Natural killer cell (primary cell): ENCODE results near the gene COPS6. TPM values are rescaled to one million over a fixed set of nuclear protein-coding genes. Genes with fewer than 3 reads are reported as not detected.

Experiments
- ATAC-seq, 3 donors: fragments of 150-1000 bp in 2 of 3; fragments of 200-7000 bp in 1 of 3; cut with Tn5 transposase; 1 replicate in 1 of 3; 2 replicates in 2 of 3; pipeline ENCODE4 v1.10.0; 2021; ENCODE audit warnings: mild to moderate bottlenecking in 2 of 3, moderate library complexity in 2 of 3
- DNase-seq, 2 donors: peaks; one replicate each; pipeline versions ENCODE4 v3.0.0 to v3.0.0-alpha.2; 2013 to 2021; ENCODE audit warnings: mixed read lengths in 1 of 2
- H3K27ac ChIP-seq: one replicate; pipeline ENCODE4 v1.5.1; 2013; ENCODE audit warnings: mild to moderate bottlenecking, low read length
- H3K27me3 ChIP-seq: one replicate; pipeline ENCODE4 v1.6.1; 2013; ENCODE audit warnings: low read length; ENCODE audit not compliant: control insufficient read depth, insufficient read depth
- H3K36me3 ChIP-seq: one replicate; pipeline ENCODE4 v1.6.1; 2013; ENCODE audit warnings: low read length; ENCODE audit not compliant: control insufficient read depth, insufficient read depth
- H3K4me1 ChIP-seq: one replicate; pipeline ENCODE4 v1.6.1; 2013; ENCODE audit warnings: low read length; ENCODE audit not compliant: control insufficient read depth, insufficient read depth
- H3K4me3 ChIP-seq: one replicate; pipeline ENCODE4 v1.5.1; 2013; ENCODE audit warnings: low read length
- H3K9me3 ChIP-seq: one replicate; pipeline ENCODE4 v1.6.1; 2013; ENCODE audit warnings: low read length; ENCODE audit not compliant: control insufficient read depth, insufficient read depth
- H3K27ac Mint-ChIP-seq, 2 donors: one replicate each; pipeline ENCODE4 v1.8.0; 2022; ENCODE audit warnings: mild to moderate bottlenecking in 2 of 2, mixed read lengths in 2 of 2, moderate library complexity in 1 of 2
- H3K27me3 Mint-ChIP-seq, 2 donors: one replicate each; pipeline ENCODE4 v1.8.0; 2022; ENCODE audit warnings: low read depth in 2 of 2, mixed read lengths in 2 of 2
- H3K36me3 Mint-ChIP-seq: one replicate; pipeline ENCODE4 v1.8.0; 2022; ENCODE audit warnings: mixed read lengths
- H3K4me1 Mint-ChIP-seq, 2 donors: one replicate each; pipeline ENCODE4 v1.8.0; 2022; ENCODE audit warnings: mixed read lengths in 2 of 2
- H3K4me3 Mint-ChIP-seq: one replicate; pipeline ENCODE4 v1.8.0; 2022; ENCODE audit warnings: mild to moderate bottlenecking, moderate library complexity, mixed read lengths
- H3K9me3 Mint-ChIP-seq, 2 donors: one replicate each; pipeline ENCODE4 v1.8.0; 2022; ENCODE audit warnings: mixed read lengths in 2 of 2
- WGBS: methylation state at CpG from one replicate; pipeline ENCODE4 v1.1.7; 2013; ENCODE audit warnings: missing lambda C conversion rate; ENCODE audit not compliant: insufficient coverage; 5-methylcytosine and 5-hydroxymethylcytosine counted together
- intact Hi-C: fragments of 100-400 bp; cut with micrococcal nuclease; formaldehyde crosslinking; loops from one replicate; pipeline ENCODE4 v1.14.2; 2022
- total RNA-seq, 4 donors: library from RNA; stranded (reverse); fragments of 120-200 nt in 1 of 4; gene quantifications; one replicate each; pipeline versions ENCODE4 v1.2.3 to v1.2.4, GENCODE V29; 2013 to 2022
- TF ChIP-seq, protein P1 (sequence below): fragments of 200-600 bp; IDR thresholded peaks from one replicate; pipeline ENCODE4 v1.8.0; 2022; ENCODE audit warnings: antibody characterized with exemption

The COPS6 gene
- total RNA-seq, 3 donors from 2014 or later (not counting 1 experiment from before 2014, with no cell fraction given): 79.0 to 94.6 (median 84.4) TPM

DNA sequence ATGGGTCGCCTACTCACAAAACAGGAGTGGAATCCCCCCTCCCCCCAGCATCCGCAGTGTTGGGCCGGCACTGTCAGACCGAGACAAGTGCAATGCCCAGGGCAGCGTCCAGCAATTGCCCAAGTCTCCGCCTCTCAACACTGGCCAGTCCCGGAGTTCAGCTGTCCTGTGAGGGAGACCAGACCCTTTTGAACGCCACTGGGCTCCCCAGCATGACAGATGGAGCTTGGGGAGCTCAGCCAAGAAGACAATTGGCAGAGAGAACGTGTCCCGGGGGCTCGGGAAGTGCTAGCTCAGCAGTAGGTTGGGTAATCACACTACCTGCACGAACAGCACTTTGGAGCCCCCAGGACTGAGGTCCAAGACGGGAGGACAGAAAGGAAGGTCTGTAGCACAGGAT, 4.7 kb downstream of the COPS6 start:
- H3K27ac Mint-ChIP-seq: no peak overlapping the region
- intact Hi-C loops: no loop called here

DNA sequence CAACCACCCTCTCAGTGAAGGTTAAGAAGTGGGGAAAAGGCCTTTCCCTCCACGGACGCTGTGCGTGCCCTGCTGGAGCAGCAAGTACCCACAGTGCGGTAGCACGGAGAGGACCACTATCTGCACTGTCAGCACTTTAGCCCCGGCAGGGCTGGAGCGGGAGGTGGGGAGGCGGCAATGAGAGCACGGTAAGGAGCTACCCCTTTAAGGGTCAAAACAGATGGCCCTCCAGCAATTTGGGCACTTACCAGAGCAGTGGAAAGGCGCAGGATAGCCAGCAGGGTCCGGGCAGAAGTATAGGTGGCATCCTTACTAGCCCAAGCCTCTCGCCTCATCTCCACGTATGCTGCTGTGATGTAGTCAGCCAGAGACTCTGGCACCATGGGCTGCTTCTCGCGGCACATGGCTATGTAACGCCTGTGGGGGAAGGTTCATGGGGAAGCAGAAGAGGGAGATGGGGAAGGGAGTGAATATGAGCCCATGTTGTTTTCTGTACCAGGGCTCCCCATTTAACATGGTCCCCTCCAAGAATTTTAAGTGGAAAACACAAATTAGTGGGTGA, 5.2 kb downstream of the COPS6 start:
- Mint-ChIP-seq H3K4me1 (peaks cover 25 to 40% of the 10 kb centered on the region in 2 donors), H3K36me3 (peaks cover 27% of the 10 kb centered on the region)
- intact Hi-C loops: no loop called here

More for the DNA sequence above, 4.7 kb downstream of the COPS6 start:
- Mint-ChIP-seq H3K4me3 (no peak overlapping the region), H3K36me3 (peaks cover 22% of the 10 kb centered on the region), H3K9me3 (no peaks in the 10 kb centered on the region), H3K27me3 (no peaks in the 10 kb centered on the region), H3K4me1 (peaks cover 20 to 38% of the 10 kb centered on the region in 2 donors)
- DNase-seq (no peak), ATAC-seq (no peak)
- WGBS: 93% methylated on average over 12 of the region's 13 CpGs
- no peaks in the 10 kb centered on the region for H3K9me3 ChIP-seq
- TF ChIP-seq, protein P1, sequence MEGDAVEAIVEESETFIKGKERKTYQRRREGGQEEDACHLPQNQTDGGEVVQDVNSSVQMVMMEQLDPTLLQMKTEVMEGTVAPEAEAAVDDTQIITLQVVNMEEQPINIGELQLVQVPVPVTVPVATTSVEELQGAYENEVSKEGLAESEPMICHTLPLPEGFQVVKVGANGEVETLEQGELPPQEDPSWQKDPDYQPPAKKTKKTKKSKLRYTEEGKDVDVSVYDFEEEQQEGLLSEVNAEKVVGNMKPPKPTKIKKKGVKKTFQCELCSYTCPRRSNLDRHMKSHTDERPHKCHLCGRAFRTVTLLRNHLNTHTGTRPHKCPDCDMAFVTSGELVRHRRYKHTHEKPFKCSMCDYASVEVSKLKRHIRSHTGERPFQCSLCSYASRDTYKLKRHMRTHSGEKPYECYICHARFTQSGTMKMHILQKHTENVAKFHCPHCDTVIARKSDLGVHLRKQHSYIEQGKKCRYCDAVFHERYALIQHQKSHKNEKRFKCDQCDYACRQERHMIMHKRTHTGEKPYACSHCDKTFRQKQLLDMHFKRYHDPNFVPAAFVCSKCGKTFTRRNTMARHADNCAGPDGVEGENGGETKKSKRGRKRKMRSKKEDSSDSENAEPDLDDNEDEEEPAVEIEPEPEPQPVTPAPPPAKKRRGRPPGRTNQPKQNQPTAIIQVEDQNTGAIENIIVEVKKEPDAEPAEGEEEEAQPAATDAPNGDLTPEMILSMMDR: no peak
- H3K4me1 ChIP-seq: peaks cover 8% of the 10 kb centered on the region
- no peak overlapping the region for H3K27ac ChIP-seq
- H3K27me3 ChIP-seq: no peaks in the 10 kb centered on the region
- H3K4me3 ChIP-seq: no peak overlapping the region
- peaks cover 73% of the 10 kb centered on the region for H3K36me3 ChIP-seq

DNA sequence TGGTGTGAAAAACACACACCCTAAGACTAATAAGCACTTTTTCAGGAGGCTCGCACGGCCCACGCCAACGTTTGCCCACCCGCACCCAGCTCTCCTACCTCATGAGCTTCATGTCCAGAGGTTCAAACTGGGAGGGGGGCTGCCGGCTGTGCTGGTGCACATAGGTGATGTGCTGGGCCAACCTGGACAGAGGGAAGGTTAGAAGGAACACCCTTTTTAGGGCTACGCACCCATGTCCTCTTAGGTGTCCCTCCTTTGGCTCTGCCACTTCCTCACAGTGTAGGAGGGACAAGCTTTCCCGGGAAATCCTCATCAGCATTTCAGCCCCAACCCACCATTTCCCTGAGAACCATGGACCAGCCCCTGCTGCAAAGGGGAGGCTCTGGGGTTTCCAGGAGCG, 6.5 kb downstream of the COPS6 start:
- no peak overlapping the region for H3K4me3 Mint-ChIP-seq
- Histone ChIP-seq H3K27ac (no peak overlapping the region), H3K36me3 (peaks cover 84% of the 10 kb centered on the region), H3K27me3 (no peaks in the 10 kb centered on the region), H3K9me3 (no peaks in the 10 kb centered on the region), H3K4me1 (peaks cover 14% of the 10 kb centered on the region), H3K4me3 (no peak overlapping the region)
- no peaks in the 10 kb centered on the region for H3K27me3 Mint-ChIP-seq
- DNase-seq: no peak
- peak overlapping the region; percentile 31 to 36 for H3K27ac Mint-ChIP-seq
- H3K4me1 Mint-ChIP-seq: peaks cover 29 to 40% of the 10 kb centered on the region in 2 donors
- no peaks in the 10 kb centered on the region for H3K9me3 Mint-ChIP-seq
- TF ChIP-seq, protein P1: no peak
- no peak for ATAC-seq
- H3K36me3 Mint-ChIP-seq: peaks cover 27% of the 10 kb centered on the region
- intact Hi-C loops: no loop called here
- WGBS: 90% methylated on average over 9 of the region's 9 CpGs

More for the DNA sequence above, 5.2 kb downstream of the COPS6 start:
- Histone ChIP-seq H3K9me3 (no peaks in the 10 kb centered on the region), H3K4me3 (no peak overlapping the region), H3K27ac (no peak overlapping the region), H3K4me1 (peaks cover 8% of the 10 kb centered on the region), H3K36me3 (peaks cover 78% of the 10 kb centered on the region), H3K27me3 (no peaks in the 10 kb centered on the region)
- DNase-seq: no peak
- ATAC-seq: no peak
- Mint-ChIP-seq H3K9me3 (no peaks in the 10 kb centered on the region), H3K27ac (no peak overlapping the region), H3K4me3 (no peak overlapping the region), H3K27me3 (no peaks in the 10 kb centered on the region)
- 94% methylated on average over 16 of the region's 16 CpGs for WGBS
- TF ChIP-seq, protein P1: no peak

DNA sequence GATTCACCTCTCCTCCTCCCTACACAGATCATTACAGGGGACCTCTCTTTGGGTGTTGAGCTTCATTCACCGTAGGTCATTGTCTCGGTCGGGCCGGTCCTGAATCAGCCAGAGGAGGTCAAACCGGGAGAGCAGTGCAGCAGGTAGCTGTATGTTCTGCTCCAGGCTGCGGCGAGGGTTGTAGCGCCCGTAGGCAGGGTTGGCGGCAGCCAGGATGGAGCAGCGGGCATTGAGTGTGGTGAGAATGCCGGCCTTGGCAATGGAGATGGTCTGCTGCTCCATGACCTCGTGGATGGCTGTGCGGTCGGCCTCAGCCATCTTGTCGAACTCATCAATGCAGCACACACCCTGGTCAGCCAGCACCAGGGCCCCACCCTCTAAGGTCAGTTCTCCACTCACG, 6.9 kb downstream of the COPS6 start:
- no peaks in the 10 kb centered on the region for H3K27me3 Mint-ChIP-seq
- Histone ChIP-seq H3K4me1 (peaks cover 14% of the 10 kb centered on the region), H3K9me3 (no peaks in the 10 kb centered on the region), H3K36me3 (peaks cover 84% of the 10 kb centered on the region), H3K27me3 (no peaks in the 10 kb centered on the region), H3K27ac (no peak overlapping the region), H3K4me3 (no peak overlapping the region)
- H3K9me3 Mint-ChIP-seq: no peaks in the 10 kb centered on the region
- TF ChIP-seq, protein P1: no peak
- ATAC-seq: no peak
- peaks cover 27% of the 10 kb centered on the region for H3K36me3 Mint-ChIP-seq
- DNase-seq: no peak
- intact Hi-C loops: no loop called here
- 98% methylated on average over 17 of the region's 17 CpGs for WGBS
- peak overlapping the region; percentile 31 to 36 for H3K27ac Mint-ChIP-seq
- peak overlapping the region; percentile 32 for H3K4me3 Mint-ChIP-seq
- H3K4me1 Mint-ChIP-seq: peaks cover 29 to 36% of the 10 kb centered on the region in 2 donors
